ENCODE data around the gene TFF2. TPM values are rescaled to one million over a fixed set of nuclear protein-coding genes. Genes with fewer than 3 reads are reported as not detected.

TFF2 gene
- polyA plus RNA-seq, 1 donor: not detected

GRCh38 chr21:42320791-42321190 lies 30.0 kb downstream of the TFF2 start:
- DNase-seq (ENCODE audit: low read depth): no peak

- no peak for DNase-seq (ENCODE audit: low read depth)
Measured at GRCh38 chr21:42319851-42320572, 30.8 kb downstream of the TFF2 start.

DNA sequence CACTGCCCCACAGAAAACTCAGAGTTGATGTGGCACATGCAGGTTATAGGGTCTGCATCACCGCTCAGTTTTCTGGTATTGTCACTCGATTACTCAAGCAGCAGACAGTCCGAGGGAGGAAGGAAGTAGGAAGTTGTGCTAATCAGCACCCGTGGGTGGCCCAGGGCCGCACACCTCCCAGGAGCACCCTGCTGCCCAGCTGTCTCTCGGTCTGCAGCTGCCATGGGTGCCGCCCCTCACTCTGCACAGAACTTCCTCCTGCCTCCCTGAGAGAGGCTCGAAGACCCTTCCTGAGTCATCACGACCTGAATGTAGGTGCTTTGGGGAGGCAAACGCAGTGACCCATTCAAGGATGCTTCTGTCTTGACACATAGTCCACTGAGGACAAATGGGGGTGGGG lies 31.4 kb downstream of the TFF2 start:
- no peak for DNase-seq (ENCODE audit: low read depth)

- DNase-seq (ENCODE audit: low read depth): no peak
Measured at GRCh38 chr21:42317826-42318746, 32.7 kb downstream of the TFF2 start.

DNA sequence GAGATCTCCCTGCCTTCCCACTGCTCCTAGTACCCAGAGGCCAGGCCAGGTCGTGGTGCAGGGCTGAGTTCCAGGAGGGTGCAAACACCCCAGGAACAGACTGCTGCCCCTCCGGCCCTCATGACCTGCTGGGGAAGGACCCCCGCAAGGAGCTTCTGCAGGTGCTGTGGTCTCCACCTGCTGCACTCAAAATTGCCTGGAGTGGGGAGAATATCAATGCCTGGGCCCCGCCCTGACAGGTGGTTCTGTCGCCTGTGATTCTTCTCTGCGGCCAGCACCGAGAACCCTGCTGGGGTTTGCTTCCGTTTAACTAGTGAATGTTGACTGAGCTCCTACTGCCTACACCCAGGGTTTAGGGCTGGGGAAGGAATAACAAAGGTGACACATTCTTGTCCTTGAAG lies 33.5 kb downstream of the TFF2 start:
- no peak for DNase-seq (ENCODE audit: low read depth)

- DNase-seq (ENCODE audit: low read depth): no peak
Measured at GRCh38 chr21:42316891-42317290, 33.9 kb downstream of the TFF2 start.

GRCh38 chr21:42315296-42315891 lies 35.4 kb downstream of the TFF2 start, which contains the start of gene TFF3:
Gene TFF3, minus strand, starts transcription at chr21:42315409. Its CDS starts 35 bp downstream, at chr21:42315374.
- DNase-seq (ENCODE audit: low read depth): no peak

GRCh38 chr21:42314616-42315295 lies 36.0 kb downstream of the TFF2 start:
- DNase-seq (ENCODE audit: low read depth): no peak

DNA sequence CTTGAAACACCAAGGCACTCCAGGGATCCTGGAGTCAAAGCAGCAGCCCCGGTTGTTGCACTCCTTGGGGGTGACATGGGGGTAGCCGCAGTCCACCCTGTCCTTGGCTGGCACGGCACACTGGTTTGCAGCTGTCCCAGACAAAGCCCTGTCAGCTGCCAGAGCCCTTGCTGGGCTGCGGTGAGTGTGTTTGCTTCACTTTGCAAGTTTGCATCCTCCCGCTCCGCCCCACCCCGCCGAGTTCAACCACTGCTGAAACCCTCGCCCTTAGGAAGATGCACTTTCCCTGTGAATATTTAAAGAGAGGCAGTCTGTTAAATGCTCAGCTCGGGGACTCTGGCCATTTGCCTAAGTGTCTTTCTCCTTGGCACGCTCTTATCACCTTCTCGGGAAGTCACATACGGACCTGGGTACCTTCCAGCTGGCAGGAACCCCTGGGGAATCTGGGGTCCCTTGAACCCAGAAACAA lies 37.3 kb downstream of the TFF2 start:
- no peak for DNase-seq (ENCODE audit: low read depth)

DNA sequence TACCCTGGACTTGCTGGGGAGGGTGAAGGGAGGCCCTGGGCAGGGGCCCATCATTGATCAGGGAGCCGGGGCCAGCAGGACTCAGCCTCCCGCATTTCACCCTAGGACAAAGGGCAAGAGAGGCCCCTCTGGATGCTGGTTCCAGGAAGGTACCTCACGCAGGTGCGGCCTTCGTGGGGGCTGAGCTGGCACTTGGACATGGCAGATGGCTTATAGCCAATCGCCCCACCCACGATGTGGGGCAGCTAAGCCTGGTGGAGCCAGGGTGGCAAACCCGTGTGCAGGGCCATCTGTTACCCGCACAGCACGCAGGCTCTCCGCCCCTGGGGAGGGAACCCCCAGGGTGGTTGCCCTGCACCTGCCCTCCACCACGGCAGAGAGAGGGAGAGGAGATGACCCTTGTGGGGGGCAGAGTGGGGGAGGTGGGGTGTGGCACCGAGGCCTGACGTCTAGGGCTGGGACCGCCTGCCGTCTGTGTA lies 38.1 kb downstream of the TFF2 start:
- no peak for DNase-seq (ENCODE audit: low read depth)

DNA sequence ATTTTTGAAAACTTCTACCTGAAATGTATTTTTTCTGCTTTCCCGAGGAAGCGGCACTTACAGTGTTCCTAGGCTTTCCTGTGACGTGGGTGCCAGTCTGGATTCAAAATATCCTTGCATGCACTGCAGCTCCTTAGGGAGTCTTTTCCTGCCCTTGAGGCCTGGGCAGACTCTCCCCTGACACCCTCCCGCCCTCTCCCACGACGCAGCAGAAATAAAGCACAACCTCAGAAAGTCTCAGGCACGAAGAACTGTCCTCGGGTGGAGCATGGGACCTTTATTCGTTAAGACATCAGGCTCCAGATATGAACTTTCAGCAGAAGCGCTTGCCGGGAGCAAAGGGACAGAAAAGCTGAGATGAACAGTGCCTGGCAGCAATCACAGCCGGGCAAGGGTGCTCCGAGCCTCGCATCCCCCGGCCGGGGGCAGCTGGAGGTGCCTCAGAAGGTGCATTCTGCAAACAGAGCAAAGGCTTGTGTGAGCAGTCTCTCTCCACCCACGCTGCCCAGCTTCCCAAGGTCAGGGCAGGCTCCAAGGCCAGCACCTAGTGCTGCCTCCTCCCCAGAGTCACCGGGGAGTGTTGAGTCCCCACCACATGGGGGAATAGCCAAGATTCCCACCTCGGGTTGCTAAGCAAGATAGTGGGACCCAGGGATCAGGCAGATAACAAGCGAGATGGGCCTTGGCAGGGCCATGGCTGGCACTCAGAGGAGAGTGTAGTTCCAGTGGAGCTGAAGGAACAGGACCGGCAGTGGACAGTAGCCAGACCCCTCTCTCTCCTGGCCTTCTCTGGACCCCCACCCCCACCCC lies 38.8 kb downstream of the TFF2 start:
- no peak for DNase-seq (ENCODE audit: low read depth)

DNA sequence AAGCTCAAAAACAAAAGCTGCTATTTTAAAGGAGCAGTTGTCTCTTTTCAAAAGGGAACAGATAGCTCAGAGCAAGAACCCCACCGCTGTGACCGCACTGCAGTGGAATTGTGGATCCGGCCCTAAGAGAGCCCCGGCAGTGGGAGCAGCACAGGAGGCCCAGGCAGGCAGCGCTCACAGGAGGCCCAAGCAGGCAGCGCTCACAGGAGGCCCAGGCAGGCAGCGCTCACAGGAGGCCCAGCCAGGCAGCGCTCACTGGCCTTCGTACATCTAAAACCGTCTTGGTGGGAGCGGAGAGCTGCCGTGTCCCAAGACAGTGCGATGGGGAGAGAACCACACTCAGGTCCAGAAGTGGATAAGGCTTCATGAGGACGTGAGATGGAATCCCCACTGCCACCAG lies 39.6 kb downstream of the TFF2 start:
- DNase-seq (ENCODE audit: low read depth): no peak

- DNase-seq (ENCODE audit: low read depth): no peak
Measured at GRCh38 chr21:42310411-42311001, 40.3 kb downstream of the TFF2 start.

GRCh38 chr21:42309753-42310213 lies 41.0 kb downstream of the TFF2 start:
- DNase-seq (ENCODE audit: low read depth): no peak

DNA sequence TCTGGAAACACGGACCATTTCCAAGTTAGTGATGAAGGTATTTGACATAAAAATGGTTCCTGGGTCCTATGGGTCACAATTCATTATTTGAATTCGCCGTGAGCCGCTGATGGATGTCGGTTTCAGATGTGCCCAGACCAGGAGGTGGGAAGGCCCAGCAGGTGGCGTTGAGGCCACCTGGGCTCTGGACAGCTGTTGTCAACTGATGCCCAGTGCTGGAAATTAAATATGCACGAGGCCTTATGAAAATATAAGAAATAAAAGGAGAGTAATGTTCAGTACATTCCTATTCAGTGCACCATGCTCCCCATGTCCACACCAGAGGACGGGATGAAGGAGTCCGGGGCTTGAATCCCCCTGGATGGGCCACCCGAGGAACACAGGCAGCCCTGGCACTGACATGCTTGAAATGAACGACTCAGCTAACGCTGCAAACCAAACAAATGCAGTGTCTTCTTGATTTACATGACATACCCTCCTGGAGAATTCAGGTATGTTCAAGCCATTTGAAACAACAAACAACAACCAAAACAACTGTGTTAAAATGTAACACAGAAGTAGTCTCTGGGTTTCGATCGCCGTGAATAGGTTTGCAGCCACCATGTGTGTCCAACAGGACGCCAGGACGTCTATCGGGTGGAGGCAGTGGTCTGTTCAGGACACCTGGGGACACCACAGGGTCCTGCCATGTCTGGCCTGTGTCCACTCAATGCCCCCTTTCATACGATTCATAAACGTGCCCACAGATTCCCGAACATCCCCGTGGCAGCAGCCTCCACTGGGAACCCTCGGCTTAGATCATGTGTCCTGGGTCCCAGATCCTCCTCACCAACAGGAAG lies 41.7 kb downstream of the TFF2 start:
- DNase-seq (ENCODE audit: low read depth): no peak

GRCh38 chr21:42308161-42308913 lies 42.5 kb downstream of the TFF2 start:
- DNase-seq (ENCODE audit: low read depth): no peak

GRCh38 chr21:42307106-42307505 lies 43.7 kb downstream of the TFF2 start:
- DNase-seq (ENCODE audit: low read depth): no peak

DNA sequence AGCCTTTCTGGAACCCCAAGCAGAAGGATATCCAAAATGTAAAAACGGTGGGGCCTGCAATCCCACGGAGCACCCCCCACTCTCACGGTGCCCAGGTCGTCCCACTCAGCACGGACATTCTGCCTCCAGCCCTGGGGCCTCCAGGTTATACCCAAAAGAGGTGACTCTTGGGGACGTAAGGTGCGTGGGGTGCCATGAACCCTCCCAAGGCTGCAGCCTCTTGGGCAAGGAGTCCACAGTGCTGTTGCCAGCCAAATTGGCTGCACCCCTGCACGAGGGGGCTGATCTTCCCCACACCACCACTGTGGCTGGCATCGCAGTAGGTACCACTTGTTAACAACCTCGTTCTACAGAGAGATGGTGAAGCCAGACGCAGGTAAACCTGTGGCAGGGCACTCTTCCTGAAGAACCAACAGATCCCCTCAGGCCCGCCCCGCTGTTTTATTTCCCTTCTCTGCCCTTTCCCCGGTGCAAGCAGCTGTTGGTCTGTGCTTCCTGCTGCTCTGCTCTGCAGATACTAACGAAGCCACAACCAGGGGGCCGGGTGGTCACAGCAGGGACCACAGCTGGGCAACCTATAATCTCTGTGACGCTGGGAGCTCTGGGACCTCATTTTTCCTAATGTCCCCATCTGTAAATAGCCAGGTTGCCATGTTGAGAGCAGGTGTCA lies 44.3 kb downstream of the TFF2 start:
- no peak for DNase-seq (ENCODE audit: low read depth)
